ENCODE measurements around the gene ZDHHC17.
A peak's percentile ranks its signal among the peaks of the same experiment; 100 is the strongest.

Gene ZDHHC17

DNA sequence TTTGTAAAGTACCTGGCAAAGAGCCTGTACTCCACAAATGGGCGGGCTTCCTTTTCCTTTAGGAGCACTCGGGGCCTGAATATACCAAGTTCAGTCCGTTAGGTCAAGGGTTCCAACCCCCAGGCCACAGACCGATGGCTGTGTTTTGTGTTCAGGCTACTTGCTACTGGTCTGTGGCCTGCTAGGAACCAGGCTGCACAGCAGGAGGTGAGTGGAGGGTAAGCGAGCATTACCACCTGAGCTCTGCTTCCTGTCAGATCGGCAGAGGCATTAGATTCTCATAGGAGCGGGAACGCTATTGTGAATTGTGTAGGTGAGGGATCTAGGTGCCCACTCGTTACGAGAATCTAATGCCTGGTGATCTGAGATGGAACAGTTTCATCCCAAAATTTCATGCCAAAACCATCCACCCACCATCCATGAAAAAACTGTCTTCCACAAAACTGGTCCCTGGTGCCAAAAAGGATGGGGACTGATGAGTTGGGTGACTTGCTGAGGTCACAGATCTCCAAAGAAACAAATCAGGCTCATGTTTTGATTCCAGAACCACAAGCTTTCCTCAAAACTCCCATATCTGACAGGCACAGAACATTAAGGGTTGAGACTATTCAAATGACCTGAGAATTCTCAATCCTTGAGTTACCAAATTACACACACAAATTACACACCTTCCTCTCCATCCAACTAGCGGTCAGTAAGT lies 110.7 kb downstream of the ZDHHC17 start:
- no peaks in the 10 kb centered on the region for H3K9me2 ChIP-seq (replicated peaks; ENCODE audit: insufficient read depth, low read length)
- H3K4me1 ChIP-seq (ENCODE audit: low read length): no peaks in the 10 kb centered on the region
- H3K27ac ChIP-seq (ENCODE audit: low read length): no peak overlapping the region
- peaks cover 8% of the 10 kb centered on the region; the same call in 1 of the 2 replicates for H3F3A ChIP-seq (ENCODE audit: insufficient read depth, low read length)
- DNase-seq: no peak
- H3K79me2 ChIP-seq (ENCODE audit: low read length): no peaks in the 10 kb centered on the region
- no peaks in the 10 kb centered on the region for H3K36me3 ChIP-seq (replicated peaks; ENCODE audit: insufficient read depth, low read length)
- H3K9ac ChIP-seq (ENCODE audit: low read length): no peak overlapping the region
- H4K20me1 ChIP-seq (ENCODE audit: insufficient read depth, low read length): no peaks in the 10 kb centered on the region
- H3K27me3 ChIP-seq (replicated peaks; ENCODE audit: insufficient read depth, low read length): no peaks in the 10 kb centered on the region
- no peak for TF ChIP-seq EZH2 (optimal IDR thresholded peaks at IDR 0.05; ENCODE audit: low read depth, low read length)
- TF ChIP-seq EZH2phosphoT487 (IDR thresholded peaks at IDR 0.05; ENCODE audit: low read length): no peak
- TF ChIP-seq CTCF (IDR thresholded peaks at IDR 0.05; ENCODE audit: low read length): no peak
- H3K4me2 ChIP-seq (ENCODE audit: low read depth, low read length): no peak overlapping the region
- no peaks in the 10 kb centered on the region for H3K9me3 ChIP-seq (replicated peaks; ENCODE audit: insufficient read depth, low read length)
- H3K4me3 ChIP-seq (ENCODE audit: low read length): no peak overlapping the region
- no peak overlapping the region for H2AFZ ChIP-seq (ENCODE audit: low read length)

- H3K9ac ChIP-seq (ENCODE audit: low read length): no peak overlapping the region
- no peak for DNase-seq
- no peaks in the 10 kb centered on the region for H3K79me2 ChIP-seq (ENCODE audit: low read length)
- H3K4me1 ChIP-seq (ENCODE audit: low read length): no peaks in the 10 kb centered on the region
- H3K27me3 ChIP-seq (replicated peaks; ENCODE audit: insufficient read depth, low read length): no peaks in the 10 kb centered on the region
- no peak overlapping the region for H3K27ac ChIP-seq (ENCODE audit: low read length)
- no peaks in the 10 kb centered on the region for H3K36me3 ChIP-seq (replicated peaks; ENCODE audit: insufficient read depth, low read length)
- H4K20me1 ChIP-seq (ENCODE audit: insufficient read depth, low read length): no peaks in the 10 kb centered on the region
- no peak overlapping the region for H3K4me3 ChIP-seq (ENCODE audit: low read length)
- H3K4me2 ChIP-seq (ENCODE audit: low read depth, low read length): no peak overlapping the region
- no peaks in the 10 kb centered on the region for H3K9me3 ChIP-seq (replicated peaks; ENCODE audit: insufficient read depth, low read length)
- peaks cover 11% of the 10 kb centered on the region; the same call in 1 of the 2 replicates for H3F3A ChIP-seq (ENCODE audit: insufficient read depth, low read length)
- H2AFZ ChIP-seq (ENCODE audit: low read length): no peak overlapping the region
- H3K9me2 ChIP-seq (replicated peaks; ENCODE audit: insufficient read depth, low read length): no peaks in the 10 kb centered on the region
- TF ChIP-seq CTCF (IDR thresholded peaks at IDR 0.05; ENCODE audit: low read length): no peak
- TF ChIP-seq EZH2 (optimal IDR thresholded peaks at IDR 0.05; ENCODE audit: low read depth, low read length): no peak
- TF ChIP-seq EZH2phosphoT487 (IDR thresholded peaks at IDR 0.05; ENCODE audit: low read length): no peak
Observed at GRCh38 chr12:76876696-76877229, 112.8 kb downstream of the ZDHHC17 start.

DNA sequence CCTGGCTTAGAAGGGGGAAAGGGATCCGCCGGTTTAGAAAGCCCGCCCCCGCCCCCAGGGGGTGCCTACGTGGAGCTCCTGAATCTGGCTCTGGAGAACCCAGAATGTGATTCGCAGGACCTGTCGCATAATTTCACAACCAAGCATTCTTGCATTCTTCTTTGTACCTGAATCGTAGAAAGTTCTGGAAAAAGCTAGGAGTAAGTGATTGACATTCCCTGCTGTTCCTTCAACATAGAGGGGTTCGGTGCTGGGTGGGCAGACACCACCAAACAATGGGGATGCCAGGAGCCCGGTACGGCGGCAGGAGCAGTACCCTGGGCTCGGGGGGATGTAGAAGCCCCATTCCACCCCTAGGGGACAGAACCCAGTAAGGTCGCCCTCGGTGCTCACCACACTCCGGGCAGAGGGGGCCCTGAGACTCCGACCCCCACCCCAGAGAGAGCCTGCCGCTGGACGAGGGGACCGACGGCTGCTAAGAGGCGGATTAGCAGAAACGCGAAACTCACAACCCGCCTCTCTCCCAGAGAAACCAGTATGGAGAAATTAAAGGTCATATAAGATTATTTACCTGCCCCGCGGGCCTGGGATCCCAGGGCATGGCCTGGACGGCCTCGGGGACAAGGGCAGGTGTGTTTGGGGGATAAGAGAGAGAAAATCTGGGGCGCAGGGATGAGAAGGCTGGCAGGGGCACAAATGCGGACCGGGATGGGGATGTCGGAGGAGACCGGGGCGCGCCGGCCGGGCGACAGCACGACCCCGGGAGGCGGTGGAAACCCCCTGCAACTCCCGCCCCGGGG lies 114.4 kb downstream of the ZDHHC17 start:
- Histone ChIP-seq H2AFZ (ENCODE audit: low read length) (peak overlapping the region; percentile 98), H4K20me1 (ENCODE audit: insufficient read depth, low read length) (no peaks in the 10 kb centered on the region), H3K9me2 (replicated peaks; ENCODE audit: insufficient read depth, low read length) (no peaks in the 10 kb centered on the region), H3K27ac (ENCODE audit: low read length) (no peak overlapping the region), H3K9ac (ENCODE audit: low read length) (peak overlapping the region; percentile 44; the same call in 1 of the 2 replicates), H3K79me2 (ENCODE audit: low read length) (no peaks in the 10 kb centered on the region), H3K4me3 (ENCODE audit: low read length) (peak overlapping the region; percentile 85), H3F3A (ENCODE audit: insufficient read depth, low read length) (peaks cover 11% of the 10 kb centered on the region; the same call in 1 of the 2 replicates), H3K4me1 (ENCODE audit: low read length) (no peaks in the 10 kb centered on the region), H3K4me2 (ENCODE audit: low read depth, low read length) (peak overlapping the region; percentile 93), H3K9me3 (replicated peaks; ENCODE audit: insufficient read depth, low read length) (no peaks in the 10 kb centered on the region), H3K27me3 (replicated peaks; ENCODE audit: insufficient read depth, low read length) (no peaks in the 10 kb centered on the region), H3K36me3 (replicated peaks; ENCODE audit: insufficient read depth, low read length) (no peaks in the 10 kb centered on the region)
- peak; percentile 17 for DNase-seq
- TF ChIP-seq EZH2 (optimal IDR thresholded peaks at IDR 0.05; ENCODE audit: low read depth, low read length) (no peak), EZH2phosphoT487 (IDR thresholded peaks at IDR 0.05; ENCODE audit: low read length) (no peak), CTCF (IDR thresholded peaks at IDR 0.05; ENCODE audit: low read length) (peak; percentile 31)
